ENCODE results near the gene GAS6.

GAS6 gene

GRCh38 chr13:113815151-113816058 lies 48.5 kb downstream of the GAS6 start:
- H3K9ac ChIP-seq (ENCODE audit: low read length) = no peak overlapping the region
- H3K36me3 ChIP-seq (replicated peaks; ENCODE audit: insufficient read depth, low read length) = no peaks in the 10 kb centered on the region
- H3K27ac ChIP-seq (ENCODE audit: low read length) = no peak overlapping the region
- no peak for DNase-seq
- H3K4me1 ChIP-seq (ENCODE audit: low read length) = peaks cover 9% of the 10 kb centered on the region
- no peaks in the 10 kb centered on the region for H4K20me1 ChIP-seq (ENCODE audit: insufficient read depth, low read length)
- no peak overlapping the region for H3K4me3 ChIP-seq (ENCODE audit: low read length)
- H3F3A ChIP-seq (ENCODE audit: insufficient read depth, low read length) = peaks cover 31% of the 10 kb centered on the region
- no peaks in the 10 kb centered on the region for H3K9me3 ChIP-seq (replicated peaks; ENCODE audit: insufficient read depth, low read length)
- no peaks in the 10 kb centered on the region for H3K79me2 ChIP-seq (ENCODE audit: low read length)
- H2AFZ ChIP-seq (ENCODE audit: low read length) = no peak overlapping the region
- no peaks in the 10 kb centered on the region for H3K27me3 ChIP-seq (replicated peaks; ENCODE audit: insufficient read depth, low read length)
- H3K9me2 ChIP-seq (replicated peaks; ENCODE audit: insufficient read depth, low read length) = no peaks in the 10 kb centered on the region
- no peak for TF ChIP-seq EZH2phosphoT487 (IDR thresholded peaks at IDR 0.05; ENCODE audit: low read length)
- no peak for TF ChIP-seq EZH2 (optimal IDR thresholded peaks at IDR 0.05; ENCODE audit: low read depth, low read length)
- no peak for TF ChIP-seq CTCF (IDR thresholded peaks at IDR 0.05; ENCODE audit: low read length)
- no peak overlapping the region for H3K4me2 ChIP-seq (ENCODE audit: low read depth, low read length)

- Histone ChIP-seq H3K4me3 (ENCODE audit: low read length) (no peak overlapping the region), H4K20me1 (ENCODE audit: insufficient read depth, low read length) (no peaks in the 10 kb centered on the region), H3K36me3 (replicated peaks; ENCODE audit: insufficient read depth, low read length) (no peaks in the 10 kb centered on the region), H3K27me3 (replicated peaks; ENCODE audit: insufficient read depth, low read length) (no peaks in the 10 kb centered on the region), H3K9ac (ENCODE audit: low read length) (no peak overlapping the region), H3K27ac (ENCODE audit: low read length) (no peak overlapping the region), H3K9me2 (replicated peaks; ENCODE audit: insufficient read depth, low read length) (no peaks in the 10 kb centered on the region), H2AFZ (ENCODE audit: low read length) (no peak overlapping the region), H3K4me1 (ENCODE audit: low read length) (peaks cover 9% of the 10 kb centered on the region), H3K9me3 (replicated peaks; ENCODE audit: insufficient read depth, low read length) (no peaks in the 10 kb centered on the region), H3F3A (ENCODE audit: insufficient read depth, low read length) (peaks cover 22% of the 10 kb centered on the region), H3K79me2 (ENCODE audit: low read length) (no peaks in the 10 kb centered on the region), H3K4me2 (ENCODE audit: low read depth, low read length) (no peak overlapping the region)
- TF ChIP-seq CTCF (IDR thresholded peaks at IDR 0.05; ENCODE audit: low read length) (no peak), EZH2 (optimal IDR thresholded peaks at IDR 0.05; ENCODE audit: low read depth, low read length) (no peak)
- DNase-seq = no peak
Observed at GRCh38 chr13:113814435-113814821, 49.4 kb downstream of the GAS6 start.

- Histone ChIP-seq H3K9me3 (replicated peaks; ENCODE audit: insufficient read depth, low read length) (no peaks in the 10 kb centered on the region), H3K4me3 (ENCODE audit: low read length) (no peak overlapping the region), H3K4me1 (ENCODE audit: low read length) (peaks cover 9% of the 10 kb centered on the region), H3K9me2 (replicated peaks; ENCODE audit: insufficient read depth, low read length) (no peaks in the 10 kb centered on the region), H4K20me1 (ENCODE audit: insufficient read depth, low read length) (no peaks in the 10 kb centered on the region), H3K4me2 (ENCODE audit: low read depth, low read length) (no peak overlapping the region), H3K36me3 (replicated peaks; ENCODE audit: insufficient read depth, low read length) (no peaks in the 10 kb centered on the region), H3F3A (ENCODE audit: insufficient read depth, low read length) (peaks cover 16% of the 10 kb centered on the region), H3K27ac (ENCODE audit: low read length) (no peak overlapping the region), H3K79me2 (ENCODE audit: low read length) (no peaks in the 10 kb centered on the region), H3K9ac (ENCODE audit: low read length) (no peak overlapping the region), H2AFZ (ENCODE audit: low read length) (no peak overlapping the region), H3K27me3 (replicated peaks; ENCODE audit: insufficient read depth, low read length) (no peaks in the 10 kb centered on the region)
- no peak for DNase-seq
- TF ChIP-seq EZH2phosphoT487 (IDR thresholded peaks at IDR 0.05; ENCODE audit: low read length) = no peak
Observed at GRCh38 chr13:113813749-113814434, 50.0 kb downstream of the GAS6 start.
